ENCODE data around the gene CCNB1IP1.

DNA sequence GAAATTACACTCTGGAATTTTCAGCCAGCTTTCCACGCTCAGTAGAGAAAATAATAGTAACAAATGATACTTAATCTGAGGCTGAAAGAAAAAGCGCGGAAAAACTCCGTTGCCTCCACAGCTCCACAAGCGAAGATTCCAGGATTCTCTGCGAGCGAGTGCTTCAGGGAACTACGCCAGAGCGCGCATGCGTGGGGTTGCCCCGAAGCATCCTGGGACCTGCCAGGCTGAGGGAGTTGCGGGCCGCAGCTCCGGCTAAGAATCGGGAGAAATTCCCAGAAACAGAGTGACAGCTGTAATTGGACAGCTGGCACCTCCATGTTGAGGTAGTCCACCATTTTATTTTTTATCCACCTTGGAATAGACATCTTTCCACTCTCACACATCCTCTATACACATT is 15.4 kb downstream of the CCNB1IP1 start:
- TF ChIP-seq, protein P1, sequence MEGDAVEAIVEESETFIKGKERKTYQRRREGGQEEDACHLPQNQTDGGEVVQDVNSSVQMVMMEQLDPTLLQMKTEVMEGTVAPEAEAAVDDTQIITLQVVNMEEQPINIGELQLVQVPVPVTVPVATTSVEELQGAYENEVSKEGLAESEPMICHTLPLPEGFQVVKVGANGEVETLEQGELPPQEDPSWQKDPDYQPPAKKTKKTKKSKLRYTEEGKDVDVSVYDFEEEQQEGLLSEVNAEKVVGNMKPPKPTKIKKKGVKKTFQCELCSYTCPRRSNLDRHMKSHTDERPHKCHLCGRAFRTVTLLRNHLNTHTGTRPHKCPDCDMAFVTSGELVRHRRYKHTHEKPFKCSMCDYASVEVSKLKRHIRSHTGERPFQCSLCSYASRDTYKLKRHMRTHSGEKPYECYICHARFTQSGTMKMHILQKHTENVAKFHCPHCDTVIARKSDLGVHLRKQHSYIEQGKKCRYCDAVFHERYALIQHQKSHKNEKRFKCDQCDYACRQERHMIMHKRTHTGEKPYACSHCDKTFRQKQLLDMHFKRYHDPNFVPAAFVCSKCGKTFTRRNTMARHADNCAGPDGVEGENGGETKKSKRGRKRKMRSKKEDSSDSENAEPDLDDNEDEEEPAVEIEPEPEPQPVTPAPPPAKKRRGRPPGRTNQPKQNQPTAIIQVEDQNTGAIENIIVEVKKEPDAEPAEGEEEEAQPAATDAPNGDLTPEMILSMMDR (IDR thresholded peaks at IDR 0.05), result no peak
- no peak for TF ChIP-seq POLR2A (IDR thresholded peaks at IDR 0.05)

Data from gastroesophageal sphincter (tissue), 3 donors.